ENCODE data around the gene CLDN15.
"Not testable (repeated sequence)": the region's sequence is repeated elsewhere in the genome, so short reads cannot be mapped to it uniquely, and the experiment has no call there.

CLDN15 gene

GRCh38 chr7:101218236-101219125 lies 19.1 kb downstream of the CLDN15 start:
- no peak for DNase-seq

GRCh38 chr7:101217388-101218235 lies 20.0 kb downstream of the CLDN15 start, which contains the start of the genes PLOD3 and ZNHIT1:
TSS of gene PLOD3 (minus strand) at chr7:101217581. CDS start at chr7:101217274, 307 bp downstream.
TSS of gene ZNHIT1 (plus strand) at chr7:101218165. CDS start at chr7:101218196, 31 bp downstream.
- DNase-seq: peak; percentile 99

DNA sequence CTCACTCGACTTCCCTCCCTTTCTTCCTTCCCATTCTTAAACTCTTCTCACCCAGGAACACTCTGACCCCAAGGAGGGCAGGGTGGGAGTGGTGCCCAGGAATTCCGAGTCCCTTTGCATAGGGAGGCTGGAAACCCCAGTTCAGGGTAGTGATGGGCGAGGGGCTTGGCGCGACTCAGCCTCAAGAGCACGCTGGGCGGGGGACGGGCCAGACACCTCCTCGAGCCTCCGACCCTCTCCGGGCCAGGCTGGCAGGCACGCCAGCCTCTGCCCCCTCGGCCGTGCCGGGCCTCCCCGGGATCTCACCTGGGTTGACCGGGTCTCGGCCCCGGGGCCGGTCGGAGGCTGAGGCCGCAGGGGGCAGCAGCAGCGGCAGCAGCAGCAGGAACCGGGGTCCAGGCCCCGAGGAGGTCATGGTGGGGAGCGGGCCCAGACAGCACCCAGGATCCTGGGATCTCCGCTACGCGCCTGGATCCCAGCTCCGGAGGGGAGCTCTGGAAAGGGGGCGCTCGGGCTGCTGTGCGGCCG lies 20.7 kb downstream of the CLDN15 start:
- DNase-seq: no peak

- DNase-seq: no peak
These were observed 21.4 kb downstream of the CLDN15 start for GRCh38 chr7:101216001-101216859.

- DNase-seq: no peak
These were observed 25.6 kb downstream of the CLDN15 start for GRCh38 chr7:101212014-101212413.

DNA sequence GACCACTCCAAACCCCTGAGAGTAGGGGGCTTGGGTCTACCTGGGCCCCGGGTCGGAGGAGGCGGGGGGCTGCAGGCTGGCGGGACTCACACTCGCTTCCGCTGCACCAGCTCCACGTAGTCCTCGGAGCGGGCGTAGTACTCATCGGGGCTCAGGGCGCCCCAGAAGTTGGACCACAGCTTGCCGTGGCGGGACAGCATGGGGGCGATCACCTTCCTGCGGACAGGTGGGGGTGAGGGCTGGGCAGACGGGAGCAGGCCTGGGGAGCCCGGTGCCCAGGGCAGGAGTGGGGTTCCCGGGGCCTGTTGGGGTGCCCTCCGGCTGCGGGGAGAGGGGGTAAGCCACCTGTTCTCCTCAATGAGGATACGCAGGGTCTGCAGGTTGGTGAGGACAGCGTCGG lies 26.1 kb downstream of the CLDN15 start:
- DNase-seq: no peak

DNA sequence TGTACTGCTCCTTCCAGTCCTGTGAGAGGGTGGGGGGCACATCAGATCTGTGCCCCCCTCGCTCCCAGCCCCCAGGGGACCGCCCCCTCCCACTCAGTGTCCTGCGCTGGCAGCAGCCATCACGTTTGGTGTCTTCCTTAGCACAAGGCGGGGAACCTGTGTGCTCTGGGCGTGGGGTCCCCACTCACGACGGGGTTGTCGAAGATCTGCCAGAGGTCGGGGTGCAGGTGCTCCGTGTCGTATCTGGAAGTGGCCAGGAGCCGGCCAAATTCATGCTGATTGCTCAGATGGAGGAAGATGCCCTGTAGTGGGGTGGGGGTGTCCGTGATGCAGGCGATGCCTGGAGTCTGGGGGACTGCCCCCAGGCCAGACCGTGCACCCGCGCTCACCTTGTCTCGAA lies 27.5 kb downstream of the CLDN15 start:
- DNase-seq: no peak

DNA sequence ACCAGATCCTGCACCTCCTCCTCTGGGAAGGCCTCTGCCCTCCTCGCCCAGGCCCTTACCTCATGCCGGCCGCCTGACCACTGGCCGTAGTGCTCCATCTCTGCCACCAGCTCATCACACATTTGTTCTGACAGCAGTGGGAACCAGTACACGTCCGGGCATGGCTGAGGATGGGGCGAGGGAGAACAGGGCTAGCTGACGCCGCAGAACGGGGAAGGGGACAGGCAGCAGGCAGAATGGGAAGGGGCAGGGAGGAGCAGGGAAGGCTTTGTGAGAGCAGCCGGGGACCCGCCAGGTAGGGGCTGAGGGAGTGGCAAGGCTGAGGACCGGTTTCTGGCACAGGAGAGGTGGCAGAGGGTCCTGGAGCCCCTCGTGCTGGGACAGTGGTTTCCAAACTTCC lies 28.8 kb downstream of the CLDN15 start:
- DNase-seq: no peak

GRCh38 chr7:101207459-101207858 lies 30.1 kb downstream of the CLDN15 start:
- no peak for DNase-seq

- no peak for DNase-seq
These were observed 30.9 kb downstream of the CLDN15 start for GRCh38 chr7:101206665-101207042.

- no peak for DNase-seq
These were observed 31.5 kb downstream of the CLDN15 start for GRCh38 chr7:101205901-101206664.

DNA sequence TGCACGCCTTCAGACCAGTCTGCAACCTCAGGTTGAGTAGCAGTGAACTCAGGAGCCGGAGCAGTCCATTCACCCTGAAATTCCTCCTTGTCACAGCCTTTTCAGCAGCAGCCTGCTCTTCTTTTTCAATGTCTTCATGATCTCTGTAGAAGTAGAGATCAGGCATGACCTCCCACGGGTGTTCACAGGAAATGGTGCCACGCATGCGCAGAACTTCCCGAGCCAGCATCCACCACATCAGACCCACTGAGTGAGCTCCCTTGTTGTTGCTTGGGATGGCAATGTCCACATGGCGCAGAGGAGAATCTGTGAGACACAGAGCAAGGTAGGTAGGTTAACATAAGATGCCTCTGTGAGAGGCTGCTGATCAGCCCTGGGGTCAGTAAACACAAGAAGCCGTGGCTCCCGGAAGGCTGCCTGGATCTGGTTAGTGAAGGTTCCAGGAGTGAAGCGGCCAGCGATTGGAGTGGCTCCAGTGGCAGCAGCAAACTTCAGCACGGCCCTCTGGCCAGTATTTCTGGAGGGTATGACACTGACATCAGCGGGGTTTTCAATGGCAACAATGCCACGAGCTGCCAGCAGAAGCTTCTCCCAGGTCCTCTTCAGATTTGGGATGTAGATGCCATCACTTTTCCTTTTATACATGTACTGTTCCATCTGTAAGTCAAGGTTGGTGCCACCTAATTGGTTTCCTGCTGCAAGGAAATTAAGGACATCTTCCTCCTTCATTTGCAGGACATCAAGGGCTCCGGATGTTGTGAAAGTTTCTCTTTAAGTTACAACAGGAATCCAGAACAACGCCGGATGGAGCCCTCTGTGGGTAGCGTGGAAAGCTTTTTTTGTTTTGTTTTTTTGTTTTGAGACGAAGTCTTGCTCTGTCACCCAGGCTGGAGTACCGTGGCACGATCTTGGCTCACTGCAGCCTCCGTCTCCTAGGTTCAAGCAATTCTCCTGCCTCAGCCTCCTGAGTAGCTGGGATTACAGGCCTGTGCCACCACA lies 33.6 kb downstream of the CLDN15 start:
- not testable (repeated sequence) for DNase-seq

GRCh38 chr7:101202603-101202918 lies 35.0 kb downstream of the CLDN15 start:
- no peak for DNase-seq

DNA sequence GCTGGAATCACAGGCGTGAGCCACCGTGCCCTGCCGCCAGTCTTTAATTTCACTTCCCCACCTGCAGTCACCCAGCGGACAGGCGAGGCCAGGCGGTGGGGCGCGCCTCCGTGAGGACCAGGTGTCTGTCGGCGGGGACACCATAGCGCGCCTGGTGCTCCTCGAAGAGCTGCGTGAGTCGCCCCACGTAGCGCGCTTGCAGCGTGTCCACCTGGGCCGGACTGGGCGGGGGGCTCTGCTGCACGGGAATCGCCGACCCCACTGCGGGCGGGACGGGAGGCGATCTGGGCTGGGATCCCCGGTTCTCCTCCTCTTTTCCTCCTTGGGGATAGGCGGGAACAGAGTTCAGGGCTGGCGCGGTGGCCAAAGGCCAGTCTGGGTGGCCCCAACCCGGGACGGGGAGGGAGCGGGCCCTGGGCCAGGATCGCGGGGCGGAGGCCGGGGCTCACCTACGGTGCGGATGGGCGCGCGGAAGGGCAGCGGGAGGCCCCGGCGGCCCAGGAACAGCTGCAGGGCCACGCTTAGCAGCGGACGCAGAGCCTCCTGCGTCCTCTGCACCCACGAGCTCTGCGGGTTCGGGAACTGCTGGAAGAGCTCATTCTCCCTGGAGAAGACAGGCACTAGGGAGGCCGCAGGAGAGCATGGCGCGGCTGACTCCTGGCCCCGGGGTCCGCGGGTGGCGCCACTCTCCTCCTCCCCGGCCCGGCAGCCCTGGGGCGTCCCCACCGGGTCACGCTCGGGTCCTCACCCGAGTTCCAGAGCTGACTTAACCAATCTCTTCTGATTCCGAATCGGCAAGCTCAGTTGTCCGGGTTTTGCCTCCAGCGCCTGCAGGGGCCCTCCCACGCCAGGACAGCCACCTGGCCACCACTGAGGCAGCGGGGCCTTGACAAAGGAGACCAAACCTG lies 35.7 kb downstream of the CLDN15 start:
- DNase-seq: no peak

DNA sequence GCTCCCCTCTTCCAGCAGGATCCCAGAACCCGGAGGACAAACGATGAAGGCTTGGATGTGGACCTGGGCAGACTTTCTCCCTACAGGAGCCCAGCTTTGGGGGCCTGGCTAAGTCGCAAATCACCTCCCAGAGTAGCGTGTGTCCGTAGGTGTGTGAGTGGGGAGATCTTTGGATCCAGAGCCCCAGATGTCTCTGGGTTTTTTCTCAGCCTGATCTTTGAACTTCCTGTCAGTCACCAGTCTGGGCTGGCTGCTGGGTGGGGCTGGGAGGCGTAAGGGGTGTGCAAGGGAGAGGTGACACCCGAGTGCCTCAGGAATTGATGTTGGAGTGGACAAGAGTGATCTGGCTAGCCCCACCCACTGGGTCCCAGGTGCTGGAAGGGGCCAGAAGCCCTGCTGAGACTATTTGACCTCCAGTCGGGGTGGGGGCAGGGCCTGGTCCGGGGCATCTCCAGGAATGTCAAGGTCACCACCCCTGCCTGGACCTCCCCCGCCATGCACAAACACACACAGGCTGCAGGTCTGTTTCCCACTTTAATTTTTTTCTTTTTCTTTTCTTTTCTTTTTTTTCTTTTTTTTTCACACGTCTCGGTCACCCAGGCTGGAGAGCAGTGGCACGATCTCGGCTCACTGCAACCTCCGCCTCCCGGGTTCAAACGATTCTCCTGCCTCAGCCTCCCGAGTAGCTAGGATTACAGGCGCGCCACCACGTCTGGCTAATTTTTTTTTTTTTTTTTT lies 36.6 kb downstream of the CLDN15 start, which contains the start of gene MOGAT3:
Gene MOGAT3 (minus strand): TSS at position 175 of the 738 bp plus-strand sequence. CDS start 182 bp downstream, outside the sequence.
- no peak for DNase-seq

- no peak for DNase-seq
These were observed 37.1 kb downstream of the CLDN15 start for GRCh38 chr7:101200504-101200861.

DNA sequence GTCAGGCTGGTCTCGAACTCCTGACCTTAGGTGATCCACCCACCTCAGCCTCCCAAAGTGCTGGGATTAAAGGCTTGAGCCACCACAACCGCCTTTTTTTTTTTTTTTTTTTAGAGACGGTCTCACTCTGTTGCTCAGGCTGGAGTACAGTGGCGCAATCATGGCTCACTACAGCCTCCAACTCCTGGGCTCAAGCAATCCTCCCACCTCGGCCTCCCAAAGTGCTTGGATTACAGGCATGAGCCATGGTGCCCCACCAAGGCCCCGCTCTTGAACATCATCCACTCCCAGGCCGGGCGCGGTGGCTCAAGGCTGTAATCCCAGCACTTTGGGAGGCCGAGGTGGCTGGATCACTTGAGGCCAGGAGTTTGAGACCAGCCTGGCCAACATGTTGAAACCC lies 38.1 kb downstream of the CLDN15 start:
- DNase-seq: not testable (repeated sequence)

DNA sequence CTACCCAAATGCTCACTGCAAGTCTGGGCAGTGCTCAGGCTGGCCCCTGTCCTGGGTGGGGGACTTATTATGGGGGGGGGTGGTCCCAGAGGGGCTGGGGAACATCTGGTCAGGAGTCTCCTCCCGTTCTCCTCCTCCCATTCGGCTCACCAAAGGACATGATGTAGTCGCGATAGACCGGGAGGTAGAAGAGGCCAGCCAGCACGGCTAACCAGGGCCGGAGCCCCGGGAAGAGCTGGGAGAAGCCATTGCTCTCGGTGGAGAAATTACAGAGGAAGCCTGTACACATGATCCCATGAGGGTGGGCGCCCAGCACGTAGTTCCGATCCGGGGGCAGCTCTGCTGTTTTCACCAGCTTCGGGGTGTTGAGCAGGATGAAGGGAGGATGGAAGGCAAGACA lies 39.1 kb downstream of the CLDN15 start:
- DNase-seq: no peak

DNA sequence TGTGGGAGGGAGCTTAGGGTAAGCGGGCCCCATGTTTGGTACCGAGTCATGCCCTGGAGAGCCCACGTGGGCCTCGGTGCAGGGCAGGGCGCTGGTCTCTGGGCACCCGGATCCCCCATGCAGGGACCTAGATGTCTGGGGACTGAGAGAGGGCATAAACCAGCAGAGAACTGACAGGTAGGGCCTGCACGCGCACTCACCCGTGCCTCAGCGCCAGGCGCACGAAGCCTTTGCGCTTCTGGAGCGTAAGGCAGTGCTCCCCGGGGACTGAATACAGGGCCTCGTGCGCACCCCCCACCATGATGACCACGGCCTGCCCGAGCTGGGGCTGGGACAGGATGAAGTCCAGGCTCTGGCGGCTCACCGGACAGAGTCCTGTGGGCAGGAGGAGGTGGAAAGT lies 39.6 kb downstream of the CLDN15 start:
- DNase-seq: no peak

Measured in NCI-H1092 treated with DMSO at 0.1 percent for 48 hours (cell line).